Measurements from ENCODE around the gene RUNX2.

RUNX2 gene

DNA sequence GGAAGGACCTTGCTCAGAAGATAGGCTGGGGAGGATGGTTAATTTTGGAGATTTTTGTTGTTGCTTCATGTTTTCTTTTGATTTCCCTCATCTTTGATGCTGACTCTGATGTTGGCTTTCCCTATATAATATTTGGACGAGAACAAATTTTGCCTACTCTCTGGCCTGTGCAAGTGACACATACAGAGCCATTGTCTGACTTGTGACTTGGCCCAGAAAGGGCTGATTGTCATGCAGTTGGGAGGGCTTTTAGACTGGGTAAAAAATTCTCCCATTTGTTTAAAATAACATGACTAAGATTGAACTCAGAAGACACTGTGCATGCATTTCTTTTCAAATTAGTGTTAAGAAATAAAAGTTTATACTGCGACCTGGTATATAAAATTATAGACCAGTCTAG lies 148.2 kb downstream of the RUNX2 start:
- H3K9me3 ChIP-seq (ENCODE audit: control insufficient read depth, insufficient read depth, low read length): no peaks in the 10 kb centered on the region
- no peaks in the 10 kb centered on the region for H3K36me3 ChIP-seq (ENCODE audit: insufficient read depth, low read length)
- H3K9ac ChIP-seq (ENCODE audit: low read depth, low read length): no peak overlapping the region
- peaks cover 7% of the 10 kb centered on the region; the same call in 1 of the 2 replicates for H3K4me1 ChIP-seq (ENCODE audit: insufficient read depth, low read length)

DNA sequence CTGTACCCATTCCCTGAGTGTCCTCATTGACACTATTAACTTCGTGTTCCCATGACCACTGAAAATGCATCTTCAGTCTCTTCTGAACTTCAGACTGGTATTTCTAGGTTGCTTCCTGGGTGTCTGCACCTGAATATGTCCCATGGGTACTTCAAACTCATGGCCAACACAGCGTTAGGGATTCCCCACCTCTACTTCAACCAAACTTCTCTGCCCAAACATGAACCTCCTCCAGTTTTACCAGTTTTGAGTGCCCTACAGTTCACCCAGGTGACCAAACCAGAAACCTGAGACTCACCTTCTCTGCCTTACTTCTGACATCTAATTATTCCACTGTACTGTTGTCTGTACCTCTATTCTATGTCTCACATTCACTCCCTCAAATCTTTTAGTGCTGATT lies 149.1 kb downstream of the RUNX2 start:
- Histone ChIP-seq H3K4me1 (ENCODE audit: insufficient read depth, low read length) (peaks cover 7% of the 10 kb centered on the region; the same call in 1 of the 2 replicates), H3K36me3 (ENCODE audit: insufficient read depth, low read length) (no peaks in the 10 kb centered on the region), H3K9me3 (ENCODE audit: control insufficient read depth, insufficient read depth, low read length) (no peaks in the 10 kb centered on the region), H3K9ac (ENCODE audit: low read depth, low read length) (no peak overlapping the region)

DNA sequence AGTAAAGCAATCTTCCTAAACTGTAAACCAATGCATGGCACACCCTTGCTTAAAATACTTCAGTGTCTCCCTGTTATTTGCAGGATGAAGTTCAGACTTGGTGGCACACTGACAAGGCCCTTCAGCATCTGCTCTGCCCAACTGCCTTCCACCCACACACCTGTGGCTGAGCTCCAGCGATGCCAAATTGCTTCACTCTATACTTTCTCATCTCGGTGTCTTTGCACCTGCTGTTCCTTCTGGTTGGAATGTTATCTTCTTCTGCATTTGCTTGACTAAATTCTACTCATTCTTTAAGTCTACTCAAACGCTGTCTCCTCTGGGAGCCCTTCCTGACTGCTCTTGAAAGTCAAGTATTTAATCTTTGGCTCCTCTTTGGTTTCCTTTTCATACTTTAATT lies 149.7 kb downstream of the RUNX2 start:
- peaks cover 6% of the 10 kb centered on the region; the same call in 1 of the 2 replicates for H3K4me1 ChIP-seq (ENCODE audit: insufficient read depth, low read length)
- H3K9ac ChIP-seq (ENCODE audit: low read depth, low read length): no peak overlapping the region
- no peaks in the 10 kb centered on the region for H3K9me3 ChIP-seq (ENCODE audit: control insufficient read depth, insufficient read depth, low read length)
- no peaks in the 10 kb centered on the region for H3K36me3 ChIP-seq (ENCODE audit: insufficient read depth, low read length)

DNA sequence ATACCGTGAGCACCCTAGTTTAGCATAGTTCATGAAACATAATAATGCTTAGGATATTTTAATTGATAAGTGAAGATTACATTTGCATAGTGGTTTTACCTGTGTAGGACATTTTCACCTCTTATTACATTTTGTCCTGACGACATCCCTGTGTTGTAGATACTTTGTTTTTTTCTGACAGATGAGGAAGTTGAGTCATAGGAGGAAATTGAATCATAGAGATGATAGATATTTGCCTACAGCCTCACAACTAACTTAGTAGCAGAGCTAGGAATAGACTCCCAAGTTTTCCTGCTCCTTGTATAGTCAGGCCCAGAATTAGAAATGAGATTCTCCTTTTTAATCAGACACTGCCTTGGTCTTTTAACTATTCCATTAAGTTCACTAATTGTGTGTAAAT lies 150.1 kb downstream of the RUNX2 start:
- H3K9me3 ChIP-seq (ENCODE audit: control insufficient read depth, insufficient read depth, low read length): no peaks in the 10 kb centered on the region
- H3K36me3 ChIP-seq (ENCODE audit: insufficient read depth, low read length): no peaks in the 10 kb centered on the region
- peaks cover 5% of the 10 kb centered on the region; the same call in 1 of the 2 replicates for H3K4me1 ChIP-seq (ENCODE audit: insufficient read depth, low read length)
- H3K9ac ChIP-seq (ENCODE audit: low read depth, low read length): no peak overlapping the region

DNA sequence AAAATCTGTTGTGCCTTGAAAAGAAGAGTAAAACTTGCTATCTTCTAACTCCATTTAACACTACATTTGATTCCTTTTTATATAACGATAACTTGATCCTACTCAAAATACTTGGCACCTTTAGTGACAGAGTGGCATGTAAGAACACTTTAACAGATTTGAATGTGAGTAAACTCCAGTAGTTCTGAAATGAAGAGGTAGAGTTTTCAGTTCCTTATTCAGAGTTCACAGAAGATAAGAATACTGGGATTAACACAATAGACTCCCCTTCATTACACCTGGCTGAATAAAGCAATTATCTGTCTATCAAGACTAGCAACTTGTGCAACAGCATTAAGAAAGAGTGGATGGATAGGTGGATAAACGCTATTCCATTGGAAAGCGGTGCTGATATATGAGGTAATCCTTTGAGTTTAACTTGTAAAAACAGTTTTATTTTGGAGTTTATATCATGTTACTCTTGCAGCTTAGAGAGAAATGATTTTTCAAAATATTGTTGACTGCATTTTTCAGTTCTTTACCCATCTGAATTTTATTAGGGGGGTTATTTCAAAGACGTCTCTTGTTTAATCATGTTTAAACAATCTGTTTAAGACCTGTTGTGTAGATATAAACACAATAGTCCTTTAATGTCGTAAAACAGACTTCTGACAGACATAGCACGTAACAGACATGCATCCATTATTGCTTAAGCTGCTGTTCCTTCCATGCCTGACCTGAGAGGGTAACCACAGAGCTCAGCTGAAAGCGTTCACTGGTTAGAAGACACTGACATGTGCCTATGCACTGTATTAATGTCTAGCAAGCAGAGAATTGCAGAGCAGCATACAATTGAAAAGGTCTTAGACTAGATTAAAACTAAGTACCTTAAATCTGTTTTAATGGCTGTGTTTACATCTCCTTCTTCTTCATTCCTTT lies 152.0 kb downstream of the RUNX2 start:
- Histone ChIP-seq H3K9ac (ENCODE audit: low read depth, low read length) (no peak overlapping the region), H3K9me3 (ENCODE audit: control insufficient read depth, insufficient read depth, low read length) (no peaks in the 10 kb centered on the region), H3K36me3 (ENCODE audit: insufficient read depth, low read length) (no peaks in the 10 kb centered on the region), H3K4me1 (ENCODE audit: insufficient read depth, low read length) (peaks cover 5% of the 10 kb centered on the region; the same call in 1 of the 2 replicates)

DNA sequence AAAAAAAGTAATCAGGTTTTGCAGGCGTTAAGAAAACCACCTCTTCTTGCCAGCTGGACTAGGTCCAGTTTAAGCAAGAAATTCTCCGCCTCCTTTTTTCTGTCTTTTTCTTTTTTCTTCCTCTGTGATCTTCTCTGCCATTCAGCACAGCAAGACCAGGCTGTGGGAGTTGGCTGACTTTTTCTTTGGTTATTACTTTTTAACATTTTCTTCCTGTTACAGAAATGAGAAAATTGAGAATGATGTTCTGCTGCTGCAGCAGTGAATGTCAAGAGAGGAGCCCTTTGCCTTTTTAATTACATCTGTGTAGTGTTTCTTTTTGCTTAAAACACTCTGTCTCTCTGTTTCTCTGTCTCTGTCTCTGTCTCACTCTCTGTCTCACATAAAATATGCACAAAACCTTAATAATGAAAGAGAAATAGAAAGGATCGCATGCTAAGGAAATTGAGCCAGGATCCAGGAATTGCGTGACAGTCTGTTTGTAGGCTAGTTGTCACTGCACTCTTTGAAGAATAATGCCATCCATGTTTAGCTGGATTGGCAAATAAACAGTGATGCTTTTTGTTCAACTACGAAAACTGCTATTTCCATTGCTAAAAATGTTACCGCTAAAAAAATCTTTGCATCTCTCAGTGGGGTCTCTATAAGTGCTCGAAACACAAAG lies 152.8 kb downstream of the RUNX2 start:
- peaks cover 5% of the 10 kb centered on the region; the same call in 1 of the 2 replicates for H3K4me1 ChIP-seq (ENCODE audit: insufficient read depth, low read length)
- H3K9me3 ChIP-seq (ENCODE audit: control insufficient read depth, insufficient read depth, low read length): no peaks in the 10 kb centered on the region
- no peaks in the 10 kb centered on the region for H3K36me3 ChIP-seq (ENCODE audit: insufficient read depth, low read length)
- H3K9ac ChIP-seq (ENCODE audit: low read depth, low read length): no peak overlapping the region

DNA sequence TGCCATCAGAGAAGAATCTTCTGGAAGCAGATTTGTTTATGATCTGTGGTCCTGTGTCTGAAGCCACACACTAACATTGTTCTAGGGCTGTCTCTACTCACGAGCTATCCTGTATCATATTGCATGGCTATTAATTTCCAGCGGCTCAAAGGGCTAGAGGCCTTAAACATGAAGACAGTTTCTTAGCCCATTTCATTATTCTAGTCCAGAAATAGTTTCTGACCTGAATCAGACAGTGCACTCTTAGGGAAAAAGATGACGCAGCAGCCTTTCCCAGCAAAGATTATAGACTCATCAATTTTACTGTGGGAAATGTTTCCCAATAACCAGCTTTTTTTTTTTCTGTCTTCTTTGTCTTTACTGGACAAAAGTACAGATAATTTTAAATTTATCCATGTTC lies 154.9 kb downstream of the RUNX2 start:
- H3K4me1 ChIP-seq (ENCODE audit: insufficient read depth, low read length): peaks cover 5% of the 10 kb centered on the region; the same call in 1 of the 2 replicates
- no peaks in the 10 kb centered on the region for H3K9me3 ChIP-seq (ENCODE audit: control insufficient read depth, insufficient read depth, low read length)
- H3K36me3 ChIP-seq (ENCODE audit: insufficient read depth, low read length): no peaks in the 10 kb centered on the region
- no peak overlapping the region for H3K9ac ChIP-seq (ENCODE audit: low read depth, low read length)

DNA sequence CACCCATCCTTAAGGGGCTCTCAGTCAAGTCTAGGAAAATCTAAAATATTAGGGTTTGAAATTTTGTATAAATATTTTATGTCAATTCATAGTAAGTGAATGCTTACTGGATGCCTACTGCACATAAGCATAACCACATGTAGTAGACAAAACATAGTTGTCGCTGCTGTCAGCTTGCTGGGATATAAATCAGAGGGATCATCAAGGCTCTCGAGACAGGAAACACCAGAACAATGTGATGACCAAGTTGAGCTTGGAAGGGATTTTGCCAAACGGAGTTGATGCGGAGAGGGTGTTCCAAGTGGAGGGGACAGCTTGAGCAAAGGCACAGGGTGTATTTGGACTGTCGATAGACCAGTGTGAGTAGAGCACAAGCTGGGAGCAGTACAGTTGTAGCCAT lies 155.4 kb downstream of the RUNX2 start:
- peaks cover 5% of the 10 kb centered on the region; the same call in 1 of the 2 replicates for H3K4me1 ChIP-seq (ENCODE audit: insufficient read depth, low read length)
- H3K9ac ChIP-seq (ENCODE audit: low read depth, low read length): no peak overlapping the region
- no peaks in the 10 kb centered on the region for H3K9me3 ChIP-seq (ENCODE audit: control insufficient read depth, insufficient read depth, low read length)

DNA sequence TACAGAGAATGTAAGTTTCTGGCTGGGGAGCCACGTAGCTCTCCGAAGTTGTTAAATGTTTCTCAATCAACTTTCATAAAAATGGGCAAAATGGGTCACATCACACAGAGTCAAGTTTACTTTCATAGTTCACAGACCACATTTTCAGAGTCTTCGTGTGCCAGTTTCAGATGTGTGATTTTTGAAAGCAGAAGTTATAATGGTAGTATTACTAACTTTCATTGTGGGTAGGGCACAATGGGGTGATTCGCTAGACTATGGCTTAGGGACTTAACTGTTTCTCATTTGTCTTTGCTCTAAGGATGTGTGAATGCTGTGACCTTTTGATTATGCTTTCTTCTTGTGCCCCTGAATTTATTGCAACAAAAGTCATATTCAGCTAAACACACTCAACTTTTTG lies 158.6 kb downstream of the RUNX2 start:
- H3K4me1 ChIP-seq (ENCODE audit: insufficient read depth, low read length): no peaks in the 10 kb centered on the region
- H3K9ac ChIP-seq (ENCODE audit: low read depth, low read length): no peak overlapping the region
- H3K9me3 ChIP-seq (ENCODE audit: control insufficient read depth, insufficient read depth, low read length): no peaks in the 10 kb centered on the region
- no peaks in the 10 kb centered on the region for H3K36me3 ChIP-seq (ENCODE audit: insufficient read depth, low read length)

More for the DNA sequence above, 155.4 kb downstream of the RUNX2 start:
- no peaks in the 10 kb centered on the region for H3K36me3 ChIP-seq (ENCODE audit: insufficient read depth, low read length)

DNA sequence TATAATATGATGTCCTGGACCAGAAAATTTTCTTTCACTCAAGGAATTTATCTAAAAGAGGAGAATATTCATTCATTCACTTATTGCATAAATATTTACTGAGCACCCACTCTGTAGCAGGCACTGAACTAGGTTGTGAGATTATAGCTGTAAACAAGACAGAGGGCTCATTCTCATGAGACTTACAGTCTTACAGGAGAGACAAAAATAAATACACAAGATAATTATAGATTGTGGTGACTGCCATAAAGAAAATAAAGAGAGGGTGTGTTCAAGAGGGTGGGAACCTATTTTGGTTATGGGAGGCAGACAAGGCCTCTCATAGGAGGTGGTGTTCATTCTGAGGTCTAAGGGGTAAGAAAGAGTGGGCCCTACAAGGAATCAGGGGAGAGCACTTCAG lies 159.5 kb downstream of the RUNX2 start:
- Histone ChIP-seq H3K9me3 (ENCODE audit: control insufficient read depth, insufficient read depth, low read length) (no peaks in the 10 kb centered on the region), H3K36me3 (ENCODE audit: insufficient read depth, low read length) (no peaks in the 10 kb centered on the region), H3K4me1 (ENCODE audit: insufficient read depth, low read length) (no peaks in the 10 kb centered on the region), H3K9ac (ENCODE audit: low read depth, low read length) (no peak overlapping the region)

DNA sequence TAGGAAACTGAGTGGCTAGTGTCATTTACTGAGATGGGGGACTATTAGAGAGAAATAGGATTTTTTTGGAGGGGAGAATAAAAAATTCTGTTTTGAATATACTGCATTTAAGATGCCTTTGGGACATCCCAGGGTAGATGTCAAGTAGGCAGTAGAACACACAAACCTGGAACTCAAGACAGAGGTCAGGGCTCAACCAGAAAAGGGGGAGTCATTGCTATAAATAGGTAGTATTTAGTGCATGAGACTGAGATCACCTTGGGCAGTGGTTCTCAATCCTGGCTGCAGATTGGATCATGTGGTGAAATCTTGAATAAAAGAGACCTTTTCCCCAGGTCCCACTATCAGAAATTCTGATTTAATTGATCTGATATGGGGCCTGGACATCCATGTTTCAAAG lies 160.1 kb downstream of the RUNX2 start:
- H3K4me1 ChIP-seq (ENCODE audit: insufficient read depth, low read length): no peaks in the 10 kb centered on the region
- H3K36me3 ChIP-seq (ENCODE audit: insufficient read depth, low read length): no peaks in the 10 kb centered on the region
- H3K9ac ChIP-seq (ENCODE audit: low read depth, low read length): no peak overlapping the region
- H3K9me3 ChIP-seq (ENCODE audit: control insufficient read depth, insufficient read depth, low read length): no peaks in the 10 kb centered on the region

DNA sequence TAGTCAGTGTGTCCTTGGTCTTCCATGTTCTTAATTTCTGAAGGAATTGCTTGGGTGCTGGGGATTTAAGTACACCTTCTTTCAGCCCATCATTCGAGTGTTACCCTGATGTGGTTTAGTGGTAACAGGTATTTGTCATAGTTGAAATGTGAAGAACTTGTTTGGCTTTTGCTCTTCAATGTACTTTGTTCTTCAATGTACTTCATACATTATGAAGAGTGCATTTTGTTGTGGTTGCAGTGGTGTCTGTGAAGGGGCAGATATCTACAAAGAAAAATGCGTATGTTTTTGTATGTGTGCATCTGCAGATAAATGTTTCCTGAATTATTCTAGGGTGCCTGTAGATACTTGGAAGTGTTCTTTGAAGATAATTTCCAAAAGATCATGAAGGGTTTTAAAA lies 160.8 kb downstream of the RUNX2 start:
- Histone ChIP-seq H3K9ac (ENCODE audit: low read depth, low read length) (no peak overlapping the region), H3K4me1 (ENCODE audit: insufficient read depth, low read length) (no peaks in the 10 kb centered on the region), H3K36me3 (ENCODE audit: insufficient read depth, low read length) (no peaks in the 10 kb centered on the region), H3K9me3 (ENCODE audit: control insufficient read depth, insufficient read depth, low read length) (no peaks in the 10 kb centered on the region)

DNA sequence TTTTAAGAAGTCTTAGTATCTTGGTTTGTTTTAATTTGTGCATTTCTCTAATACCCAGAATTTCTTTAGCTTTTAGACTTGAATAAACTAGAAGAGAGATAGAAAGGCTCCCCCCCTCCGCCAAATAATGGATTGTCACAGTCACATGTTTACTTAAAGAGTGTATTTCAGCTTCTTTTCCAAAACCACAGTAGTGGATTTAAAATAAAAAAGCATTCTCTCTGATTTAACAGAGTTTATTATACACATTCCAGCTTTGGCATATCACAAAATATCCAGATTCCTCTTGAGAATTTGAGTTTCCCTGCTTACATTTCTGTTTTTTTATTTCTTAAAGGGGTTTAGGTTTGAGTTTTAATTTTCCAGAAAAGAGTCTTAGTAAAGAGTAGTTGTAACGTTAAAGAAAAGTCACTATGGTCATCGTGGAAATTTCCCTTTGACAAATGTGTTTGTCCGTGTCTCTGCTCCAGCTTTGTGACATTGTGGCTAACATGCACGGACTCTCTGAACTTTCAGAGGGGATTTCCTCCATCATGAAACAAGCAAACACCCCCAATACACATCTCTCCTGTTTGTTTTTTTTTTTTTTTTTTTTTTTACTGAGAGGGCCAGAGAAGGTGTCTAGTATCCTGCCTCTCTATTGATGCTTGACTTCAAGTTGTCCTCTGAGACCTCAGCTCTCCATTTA lies 163.1 kb downstream of the RUNX2 start:
- H3K4me1 ChIP-seq (ENCODE audit: insufficient read depth, low read length): no peaks in the 10 kb centered on the region
- no peak overlapping the region for H3K9ac ChIP-seq (ENCODE audit: low read depth, low read length)
- H3K9me3 ChIP-seq (ENCODE audit: control insufficient read depth, insufficient read depth, low read length): no peaks in the 10 kb centered on the region
- H3K36me3 ChIP-seq (ENCODE audit: insufficient read depth, low read length): no peaks in the 10 kb centered on the region; the same call in 1 of the 2 replicates

DNA sequence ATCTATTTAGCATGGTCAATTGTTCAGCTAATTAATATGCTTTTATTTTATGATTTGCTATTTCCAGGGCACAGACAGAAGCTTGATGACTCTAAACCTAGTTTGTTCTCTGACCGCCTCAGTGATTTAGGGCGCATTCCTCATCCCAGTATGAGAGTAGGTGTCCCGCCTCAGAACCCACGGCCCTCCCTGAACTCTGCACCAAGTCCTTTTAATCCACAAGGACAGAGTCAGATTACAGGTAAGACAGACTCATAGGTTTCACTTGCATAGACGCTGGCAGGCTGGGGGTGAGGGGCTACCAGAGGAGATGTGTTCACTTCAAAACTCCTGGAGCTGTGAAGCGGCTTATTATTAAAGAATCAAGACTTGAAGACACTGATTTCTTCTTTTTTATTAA lies 163.7 kb downstream of the RUNX2 start:
- H3K9me3 ChIP-seq (ENCODE audit: control insufficient read depth, insufficient read depth, low read length): no peaks in the 10 kb centered on the region
- no peak overlapping the region for H3K9ac ChIP-seq (ENCODE audit: low read depth, low read length)
- H3K4me1 ChIP-seq (ENCODE audit: insufficient read depth, low read length): no peaks in the 10 kb centered on the region
- H3K36me3 ChIP-seq (ENCODE audit: insufficient read depth, low read length): no peaks in the 10 kb centered on the region; the same call in 1 of the 2 replicates

All from ES-I3 (cell line).